Regular cardiac myocyte (primary cell): Measurements from ENCODE around the gene CLTRN. TPM values are rescaled to one million over a fixed set of nuclear protein-coding genes. Genes with fewer than 3 reads are reported as not detected.

ENCODE experiments used
- total RNA-seq: library from RNA; depleted of rRNA; stranded (reverse); fragments of >200 nt; gene quantifications from 2 replicates; pipeline ENCODE4 v1.2.3, GENCODE V29; 2014

Gene CLTRN, protein sequence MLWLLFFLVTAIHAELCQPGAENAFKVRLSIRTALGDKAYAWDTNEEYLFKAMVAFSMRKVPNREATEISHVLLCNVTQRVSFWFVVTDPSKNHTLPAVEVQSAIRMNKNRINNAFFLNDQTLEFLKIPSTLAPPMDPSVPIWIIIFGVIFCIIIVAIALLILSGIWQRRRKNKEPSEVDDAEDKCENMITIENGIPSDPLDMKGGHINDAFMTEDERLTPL
- total RNA-seq, result under 0.01 and 0.28 TPM in 2 replicates

DNA sequence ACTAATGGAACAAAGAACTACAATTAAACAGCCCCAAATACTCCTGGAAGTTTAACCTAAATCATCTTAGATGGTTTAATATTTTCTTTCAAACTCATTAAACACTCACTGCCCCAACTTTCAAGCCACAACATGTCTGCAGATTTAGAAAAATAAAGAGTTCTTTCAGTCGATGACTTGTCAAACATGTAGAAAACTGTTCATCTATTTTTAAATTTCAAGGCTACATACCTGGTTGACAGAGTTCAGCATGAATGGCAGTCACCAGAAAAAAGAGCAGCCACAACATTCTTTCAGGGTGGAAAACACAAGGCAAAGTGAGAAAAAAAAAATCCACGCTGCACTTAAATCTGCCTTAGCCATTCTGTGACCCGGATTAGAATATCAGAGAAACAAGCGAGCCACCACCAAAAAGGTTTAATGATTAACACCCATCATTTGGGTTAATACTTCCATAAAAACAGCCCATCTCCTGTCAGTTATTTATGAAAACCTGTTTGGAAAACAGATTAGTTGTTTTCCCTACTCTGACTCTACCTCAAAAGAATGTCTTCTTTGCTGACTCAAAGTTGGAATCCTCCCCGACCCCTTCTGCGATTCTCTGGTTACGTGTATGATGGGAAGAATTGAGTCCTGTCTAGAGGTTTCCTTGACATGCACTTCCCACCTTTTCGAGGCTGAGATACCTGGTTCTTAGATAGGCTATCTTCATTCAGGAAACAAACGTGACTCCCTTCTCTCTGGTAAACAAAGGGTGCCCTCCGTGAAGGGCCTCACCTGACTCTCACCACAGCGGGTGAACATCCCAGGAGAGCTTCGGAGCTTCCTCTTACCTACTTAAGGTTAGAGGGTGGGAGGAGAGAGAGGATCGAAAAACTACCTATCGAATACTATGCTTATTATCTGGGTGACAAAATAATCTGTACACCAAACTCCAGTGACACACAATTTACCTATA, at the start of gene CLTRN:
Gene CLTRN (minus strand): TSS at position 319 of the 958 bp plus-strand sequence. CDS start 30 bp downstream, at position 289.

DNA sequence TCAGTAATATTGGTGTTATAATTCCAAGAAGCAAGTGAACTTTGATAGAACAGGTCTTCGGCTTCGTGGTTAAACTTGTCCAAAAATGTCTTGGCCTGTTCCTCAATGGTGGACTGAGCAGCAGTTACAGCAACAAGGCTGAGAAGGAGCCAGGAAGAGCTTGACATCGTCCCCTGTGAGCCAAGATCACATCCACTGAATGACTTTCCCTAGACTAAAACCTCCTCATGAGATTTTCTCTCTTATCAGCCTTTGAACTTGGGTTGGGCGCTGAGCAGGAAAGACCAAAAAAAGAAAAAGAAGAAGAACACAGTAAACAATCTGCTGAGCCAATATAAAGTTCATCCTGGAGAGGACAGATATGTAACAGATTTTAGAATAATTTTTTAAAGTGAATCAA, 63.9 kb downstream of the CLTRN start, which contains the start of gene ACE2:
Gene ACE2 (minus strand): TSS at position 216 of the 400 bp plus-strand sequence. CDS start 49 bp downstream, at position 167.

Other genes starting within 250 kb of the CLTRN start
- gene PIR, start 171.5 kb downstream of the CLTRN start, total RNA-seq, result 9.6 and 13.2 TPM in 2 replicates
- 0.38 and 0.56 TPM in 2 replicates for gene BMX, start 164.0 kb downstream of the CLTRN start, total RNA-seq
- gene ACE2, start 63.8 kb downstream of the CLTRN start, total RNA-seq, result under 0.01 and 1.1 TPM in 2 replicates
- 2.3 and 4.8 TPM in 2 replicates for gene CA5B, start 73.5 kb upstream of the CLTRN start, total RNA-seq
- gene ZRSR2, start 125.7 kb upstream of the CLTRN start, total RNA-seq, result 3.1 and 5.6 TPM in 2 replicates
- gene AP1S2, start 190.0 kb upstream of the CLTRN start, total RNA-seq, result 56.1 and 94.1 TPM in 2 replicates